Glomerular visceral epithelial cell (primary cell): ENCODE data around the gene SOX11.
"Not testable (repeated sequence)": the region's sequence is repeated elsewhere in the genome, so short reads cannot be mapped to it uniquely, and the experiment has no call there.

Experiments
- DNase-seq: peaks from one replicate; pipeline ENCODE4 v3.0.0-alpha.2; 2016; ENCODE audit errors: extremely low spot score

Gene SOX11

DNA sequence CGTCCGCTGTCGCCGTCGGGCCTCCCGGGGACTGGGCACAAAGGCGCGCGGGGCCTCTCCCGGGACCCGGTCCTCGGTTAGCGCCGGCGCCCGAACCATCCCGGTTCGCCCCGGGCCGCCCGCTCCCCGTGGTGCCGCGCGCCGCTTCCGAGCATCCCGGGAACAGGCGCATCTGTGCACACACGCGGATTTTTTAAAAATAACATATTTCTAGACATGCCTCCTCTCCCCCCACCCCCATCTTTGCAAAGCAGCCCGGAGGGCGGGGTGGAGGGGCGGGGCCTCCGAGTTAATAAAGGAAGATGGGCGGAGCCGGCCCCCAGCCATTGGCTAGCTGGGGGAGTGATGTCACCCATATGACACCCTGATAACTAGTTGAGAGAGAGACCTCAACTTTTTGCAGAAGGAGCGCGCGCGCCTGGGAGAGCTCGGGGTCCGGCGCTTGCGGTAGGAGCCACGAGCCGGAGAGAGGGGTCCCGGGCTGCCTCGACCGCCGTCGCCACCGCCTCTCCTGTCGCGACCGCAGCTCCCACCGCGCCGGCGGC, at the start of gene SOX11:
Gene SOX11, plus strand, starts transcription at position 400 of the 545 bp plus-strand sequence. CDS start 338 bp downstream, outside the sequence.
- DNase-seq = no peak

DNA sequence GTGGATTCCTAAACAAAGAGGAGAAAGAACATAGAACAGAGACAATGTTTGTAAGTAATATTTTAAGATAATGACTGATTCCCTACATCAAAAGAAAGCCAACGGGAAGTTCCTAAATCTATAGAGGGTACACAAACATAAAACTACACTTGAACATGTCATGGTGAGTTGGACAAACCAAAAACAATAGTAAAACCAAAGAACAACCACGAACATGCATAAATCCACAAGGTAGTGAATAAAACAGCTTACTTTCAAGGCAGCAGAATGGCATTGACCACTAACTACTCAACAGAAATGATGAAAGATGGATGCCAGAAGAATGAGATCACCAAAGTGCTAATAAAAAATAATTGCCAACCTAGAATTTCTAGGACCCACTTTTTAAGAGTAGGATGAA, 39.5 kb upstream of the SOX11 start:
- not testable (repeated sequence) for DNase-seq

DNA sequence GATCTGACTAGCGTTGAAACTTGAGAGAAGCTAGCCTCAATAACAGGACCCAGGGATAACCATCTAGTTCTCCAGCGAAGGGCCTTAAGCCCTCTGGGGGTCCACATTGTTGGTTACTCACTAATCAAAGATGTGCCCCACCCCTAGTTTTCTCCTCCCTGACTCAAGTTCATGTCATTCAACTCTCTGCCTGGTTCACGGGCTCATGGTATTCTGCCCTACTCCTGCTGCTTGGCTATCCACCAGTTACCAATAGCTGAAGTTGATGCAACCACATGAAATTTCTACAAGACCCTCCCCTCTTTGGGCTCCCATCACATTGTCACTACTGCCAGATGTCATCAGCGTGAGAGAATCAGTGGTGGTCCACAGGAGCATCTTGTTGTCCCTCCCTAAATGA, 38.4 kb upstream of the SOX11 start:
- not testable (repeated sequence) for DNase-seq

DNA sequence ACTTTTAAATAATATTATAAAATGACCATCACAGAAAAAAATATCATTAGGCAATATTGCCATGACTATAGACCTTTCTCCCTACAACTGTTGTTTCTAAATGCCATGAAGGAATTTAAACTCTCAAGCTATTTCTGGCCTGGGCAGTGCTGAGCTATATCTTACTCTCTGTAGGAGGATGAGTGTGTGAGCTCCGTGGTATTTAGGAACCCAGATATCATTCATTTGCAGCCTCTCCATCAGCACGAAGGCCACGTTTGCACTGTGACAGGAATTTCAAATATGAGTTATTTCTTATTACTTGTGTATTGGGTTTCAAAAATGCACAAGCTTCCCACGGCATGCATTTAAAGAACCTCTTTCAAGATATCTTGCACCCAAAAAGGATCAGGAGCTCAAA, 35.0 kb upstream of the SOX11 start:
- no peak for DNase-seq

DNA sequence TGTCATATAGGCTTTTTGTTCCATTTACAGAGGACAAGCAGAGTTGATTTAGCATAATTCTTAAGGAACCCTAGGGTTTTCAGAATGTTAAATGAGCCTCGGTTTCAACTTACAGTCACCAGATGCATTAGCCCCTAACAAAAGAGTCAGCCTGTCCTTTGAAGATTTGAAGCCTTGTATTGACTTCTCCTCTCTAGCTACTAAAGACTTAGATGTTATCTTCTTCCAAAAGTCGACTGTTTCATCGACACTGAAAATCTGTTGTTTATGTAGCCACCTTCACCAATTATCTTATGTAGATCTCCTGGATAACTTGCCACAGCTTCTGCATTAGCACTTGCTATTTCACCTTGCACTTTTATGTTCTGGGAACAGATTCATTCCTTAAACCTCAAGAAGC, 31.6 kb upstream of the SOX11 start:
- no peak for DNase-seq

DNA sequence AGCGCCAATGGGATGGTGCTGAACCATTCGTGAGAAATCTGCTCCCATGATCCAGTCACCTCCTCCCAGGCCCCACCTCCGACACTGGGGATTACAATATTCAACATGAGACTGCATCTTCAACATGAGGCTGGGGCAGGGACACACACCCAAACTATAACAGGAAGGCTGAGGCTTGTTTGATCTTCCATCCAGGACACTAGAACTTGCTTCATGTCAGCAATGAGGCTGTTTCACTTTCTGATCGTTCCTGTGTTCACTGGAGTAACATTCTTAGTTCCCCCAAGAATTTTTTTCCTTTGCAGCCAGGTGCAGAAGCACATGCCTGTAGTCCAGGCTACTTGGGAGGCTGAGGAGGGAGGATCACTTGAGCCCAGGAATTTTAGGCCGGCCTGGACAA, 30.8 kb upstream of the SOX11 start:
- no peak for DNase-seq

DNA sequence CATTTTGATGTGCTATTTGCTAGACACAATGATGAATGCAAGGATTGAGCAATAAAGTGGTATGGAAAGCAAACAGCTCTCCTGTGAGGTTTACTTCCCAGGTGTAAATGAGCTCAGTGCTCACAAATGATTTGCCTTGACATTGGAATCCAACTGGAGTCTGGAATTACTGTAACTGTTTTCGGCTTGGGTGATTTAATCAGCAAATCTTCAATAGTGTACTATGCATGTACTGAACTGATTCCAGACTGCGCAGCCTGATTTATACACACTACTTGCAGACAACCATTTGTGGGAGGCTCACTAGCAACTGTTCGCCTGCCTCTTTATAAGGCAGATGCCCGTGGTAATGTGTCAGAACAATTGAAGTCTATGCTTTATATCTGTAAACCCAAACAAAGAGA, 27.9 kb upstream of the SOX11 start:
- DNase-seq = no peak

DNA sequence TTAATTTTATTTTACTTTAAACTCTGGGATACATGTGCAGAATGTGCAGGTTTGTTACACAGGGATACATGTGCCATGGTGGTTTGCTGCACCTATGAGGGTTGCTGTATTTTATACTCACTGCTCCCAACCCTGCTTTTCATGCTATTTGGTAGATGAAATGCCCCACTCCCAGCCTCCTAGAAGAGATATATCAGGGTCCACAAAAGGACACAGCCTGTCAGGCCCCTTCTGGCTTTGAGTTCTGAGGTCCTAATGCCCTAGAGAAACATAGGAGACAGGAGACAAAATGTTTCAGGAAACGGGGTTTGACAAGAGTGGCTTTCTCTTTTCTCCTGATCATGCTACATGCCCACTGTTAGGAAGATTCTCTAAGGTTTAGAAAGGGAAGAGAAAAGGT, 27.1 kb upstream of the SOX11 start:
- no peak for DNase-seq

DNA sequence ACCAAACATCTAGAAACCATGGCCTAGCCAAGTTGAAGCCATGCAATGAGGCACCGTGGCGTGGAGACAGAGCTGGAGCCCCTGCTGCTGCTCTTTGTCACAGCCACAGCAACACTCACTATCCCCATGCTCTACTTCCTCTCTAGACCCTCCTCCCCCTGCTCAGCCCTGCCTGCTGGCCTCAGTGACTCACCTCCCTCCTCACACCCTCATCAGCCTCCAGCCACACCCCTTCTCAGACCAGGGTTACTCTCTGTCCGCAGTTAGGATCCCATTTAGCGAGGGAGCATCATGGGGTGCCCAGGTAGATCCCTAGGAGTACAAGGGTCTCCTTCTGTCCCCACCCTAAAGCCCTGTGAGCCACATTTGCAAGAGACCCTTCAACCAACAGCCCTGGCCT, 25.4 kb upstream of the SOX11 start:
- DNase-seq = no peak

DNA sequence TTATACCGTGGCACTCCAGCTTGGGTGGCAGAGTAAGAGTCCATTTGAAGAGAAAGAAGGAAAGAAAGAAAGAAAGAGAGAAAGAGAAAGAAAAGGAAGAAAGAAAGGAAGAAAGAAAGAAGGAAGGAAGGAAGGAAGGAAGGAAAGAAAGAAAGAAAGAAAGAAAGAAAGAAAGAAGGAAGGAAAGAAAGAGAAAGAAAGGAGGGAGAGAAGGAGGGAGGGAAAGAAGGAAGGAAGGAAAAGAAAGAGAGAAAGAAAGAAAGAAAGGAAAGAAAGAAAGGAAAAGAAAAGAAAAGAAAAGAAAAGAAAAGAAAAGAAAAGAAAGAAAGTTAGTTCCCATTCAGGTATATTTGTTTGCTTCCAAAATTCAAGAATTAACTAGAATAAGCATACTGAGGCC, 24.5 kb upstream of the SOX11 start:
- DNase-seq = not testable (repeated sequence)

DNA sequence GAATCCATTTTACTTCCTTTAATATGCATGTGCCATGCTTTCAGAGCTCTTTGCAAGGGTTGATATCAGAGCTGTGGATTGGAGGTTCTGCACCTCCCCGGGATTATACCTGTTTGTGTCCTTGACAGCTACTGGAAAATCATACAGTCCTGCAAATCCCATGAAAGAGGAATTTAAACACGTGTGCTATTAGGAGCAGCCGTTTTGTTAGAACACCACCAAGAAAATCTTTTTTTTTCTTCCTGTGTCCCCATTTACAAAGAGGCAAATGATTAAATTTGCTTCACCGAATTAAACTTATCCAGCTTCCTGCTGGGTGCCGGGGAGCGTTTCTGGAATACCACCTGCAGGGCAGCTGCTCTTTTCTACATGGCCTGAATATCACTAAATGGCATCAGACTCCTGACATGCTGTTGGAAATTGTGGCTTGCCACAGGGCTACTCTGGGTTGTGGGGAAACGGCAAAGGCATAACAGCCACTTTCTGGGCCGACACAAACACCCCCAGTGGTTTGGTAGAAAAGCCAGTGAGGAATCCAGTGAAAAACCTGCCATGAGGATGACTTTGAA, 23.4 kb upstream of the SOX11 start:
- no peak for DNase-seq

DNA sequence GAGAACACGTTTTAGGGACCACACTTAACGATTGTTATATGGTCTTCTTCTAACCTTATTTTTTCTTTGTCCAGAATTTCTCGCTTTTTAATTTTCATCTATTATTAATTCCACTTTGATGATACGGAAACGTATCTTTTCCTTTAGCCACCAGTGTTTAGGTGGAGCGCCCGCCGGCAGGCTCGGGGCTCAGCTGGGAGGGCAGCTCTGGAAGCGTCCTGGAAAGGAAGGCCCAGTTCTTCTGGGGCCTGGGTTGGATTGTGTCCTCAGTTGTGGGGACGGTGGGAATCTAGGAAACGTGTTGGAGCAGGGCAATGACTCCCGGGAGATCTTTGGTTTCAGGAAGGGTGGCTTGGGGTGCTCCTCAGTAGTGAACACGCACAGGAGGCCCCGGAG, 19.4 kb upstream of the SOX11 start:
- no peak for DNase-seq

DNA sequence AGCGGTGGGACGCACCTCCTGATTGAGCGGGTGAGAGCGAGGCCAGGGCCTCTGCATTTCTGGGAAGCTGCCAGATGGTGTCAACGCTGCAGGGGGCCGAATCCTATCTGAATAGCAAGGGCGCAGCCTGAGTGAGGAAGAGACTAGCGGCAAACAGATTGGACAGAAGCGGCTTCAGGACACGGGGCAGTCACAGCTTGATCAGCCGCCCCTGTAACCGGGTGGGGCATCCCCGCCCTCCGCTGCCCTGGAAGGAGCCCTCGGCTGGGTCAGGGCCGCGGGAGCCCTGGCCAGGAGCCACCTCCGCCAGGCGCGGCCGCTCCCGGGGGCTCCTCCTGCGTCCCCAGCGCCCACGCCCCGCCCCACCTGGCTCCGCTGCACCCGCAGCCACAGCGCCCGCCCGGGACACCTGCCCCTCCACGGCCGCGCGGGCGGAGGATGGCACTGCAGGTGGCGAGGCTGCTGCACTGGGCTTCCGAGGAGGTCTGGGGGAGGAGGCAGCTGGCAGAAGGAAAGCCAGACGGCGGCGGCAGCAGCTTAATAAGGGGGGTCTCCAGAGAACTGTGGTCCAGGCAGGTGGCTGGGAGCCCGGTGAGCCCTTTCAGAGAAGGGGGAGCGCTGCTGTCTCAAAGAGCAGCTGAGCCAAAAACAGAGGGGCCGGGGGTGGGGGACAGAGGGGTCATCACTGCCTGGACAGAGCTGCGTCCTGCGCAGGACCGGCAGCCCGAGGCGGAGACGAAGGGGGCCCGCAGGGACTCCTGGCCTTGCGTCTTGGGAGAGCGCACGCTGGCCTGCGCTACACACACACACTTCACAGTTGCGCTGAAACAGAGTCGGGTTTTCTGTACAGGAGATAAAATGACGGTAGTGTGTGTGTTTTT, 18.8 kb upstream of the SOX11 start:
- DNase-seq = no peak

DNA sequence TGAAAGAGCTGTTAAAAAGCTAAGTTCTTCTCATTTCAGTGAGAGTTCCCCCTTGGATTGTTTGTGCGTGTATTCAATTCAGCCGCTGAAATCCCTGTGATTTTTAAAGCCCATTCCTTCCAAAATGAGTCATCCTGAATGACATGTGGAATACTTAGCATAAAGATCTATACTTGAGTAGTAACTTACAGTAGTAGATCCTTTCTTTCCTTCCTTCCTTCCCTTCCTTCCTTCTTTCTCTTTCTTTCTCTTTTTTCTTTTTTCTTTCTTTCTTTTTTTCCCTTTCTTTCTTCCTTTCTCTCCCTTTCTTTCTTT, 18.2 kb upstream of the SOX11 start:
- DNase-seq = no peak

DNA sequence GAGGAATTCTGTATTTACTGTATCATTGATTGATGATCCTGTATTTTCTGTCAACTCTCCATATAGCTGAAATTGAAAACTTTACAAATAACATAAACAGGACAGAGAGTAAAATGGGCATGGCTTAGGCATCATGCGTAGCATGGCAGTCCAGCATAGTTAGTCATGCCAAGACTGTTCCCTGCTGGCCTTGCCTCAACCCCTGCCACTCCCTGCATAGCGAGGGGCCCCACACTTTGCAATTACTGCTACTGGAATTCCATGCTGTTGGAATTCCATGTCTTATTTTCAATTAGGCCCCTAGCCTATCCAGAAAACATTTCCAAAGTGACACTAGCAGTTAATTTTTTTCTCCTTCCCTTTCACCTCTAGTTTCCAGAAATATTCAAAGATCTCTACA, 15.1 kb upstream of the SOX11 start:
- no peak for DNase-seq

DNA sequence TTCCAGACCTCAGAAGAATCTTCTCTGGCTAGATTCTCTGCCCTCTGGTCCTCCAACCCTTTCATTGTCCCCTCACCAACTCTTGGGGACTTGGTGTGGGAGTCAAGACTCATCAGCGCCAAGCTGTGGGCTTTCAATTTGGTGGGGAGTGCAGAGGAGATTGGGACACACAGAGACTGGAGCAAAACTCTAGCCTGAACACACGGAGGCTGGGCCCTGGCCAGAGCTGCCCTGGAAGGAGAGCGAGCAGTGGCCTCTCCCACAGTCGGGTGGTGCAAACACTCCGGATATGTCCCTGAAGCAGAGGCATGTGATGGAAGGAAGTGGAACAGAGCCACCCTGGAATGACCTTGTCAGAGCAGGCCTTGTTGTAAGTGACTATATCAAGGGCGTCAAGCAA, 8.7 kb upstream of the SOX11 start:
- DNase-seq = no peak

DNA sequence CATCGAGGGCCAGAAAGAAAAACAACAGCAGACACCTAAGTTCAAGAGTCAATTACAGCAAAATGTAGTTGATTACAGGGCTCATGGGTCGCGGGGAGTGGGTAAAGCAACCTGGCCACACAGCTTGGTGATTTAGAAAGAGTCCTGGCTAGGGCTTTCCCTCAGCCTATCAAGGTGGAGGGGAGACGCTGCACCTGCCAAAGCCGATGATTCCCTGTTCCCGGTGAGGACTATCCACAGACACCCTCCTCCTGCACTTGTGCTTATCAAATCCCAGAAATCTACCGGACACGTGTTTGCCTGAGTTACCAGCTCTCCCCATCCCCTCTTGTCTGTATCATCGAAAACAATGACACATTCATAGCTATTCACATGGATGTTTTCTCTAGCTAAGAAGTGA, 7.0 kb upstream of the SOX11 start:
- no peak for DNase-seq

DNA sequence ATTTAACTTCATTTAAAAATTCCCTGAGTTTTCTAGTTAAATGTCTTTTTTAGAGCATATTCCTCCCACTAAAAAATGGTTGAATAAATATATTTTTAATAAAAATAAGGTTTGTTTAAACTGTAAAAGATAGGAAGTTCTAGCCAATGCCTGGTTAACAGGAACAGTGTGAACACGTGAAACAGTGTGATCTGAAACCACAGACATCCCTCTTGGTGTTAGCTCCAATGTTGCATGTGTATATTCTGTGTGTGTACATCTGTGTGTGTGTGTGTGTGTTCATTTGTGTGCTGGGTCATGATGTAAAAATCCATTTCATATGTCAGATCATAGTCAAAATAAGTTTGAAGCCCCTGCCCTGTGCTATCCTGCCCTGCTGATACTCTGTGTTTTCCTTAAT, 6.1 kb upstream of the SOX11 start:
- DNase-seq = no peak

DNA sequence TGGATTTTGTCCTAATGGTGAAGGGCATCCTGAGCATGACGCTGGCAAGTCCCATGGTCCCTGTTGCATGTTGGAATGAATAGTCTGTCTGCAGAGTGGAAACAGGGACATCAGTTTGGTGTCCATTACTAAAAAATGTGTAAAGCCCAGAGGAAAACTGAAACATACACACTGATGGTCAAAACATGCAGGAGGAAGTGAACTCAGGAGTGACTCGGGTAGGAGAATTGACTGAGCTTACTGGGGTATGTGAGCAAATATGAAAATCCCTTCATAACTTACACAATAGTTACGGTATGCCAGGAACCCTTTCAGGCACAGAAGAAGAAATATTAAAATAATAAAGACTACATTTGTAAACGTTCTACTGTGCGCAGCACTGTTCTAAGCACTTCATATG, 5.6 kb upstream of the SOX11 start:
- no peak for DNase-seq

DNA sequence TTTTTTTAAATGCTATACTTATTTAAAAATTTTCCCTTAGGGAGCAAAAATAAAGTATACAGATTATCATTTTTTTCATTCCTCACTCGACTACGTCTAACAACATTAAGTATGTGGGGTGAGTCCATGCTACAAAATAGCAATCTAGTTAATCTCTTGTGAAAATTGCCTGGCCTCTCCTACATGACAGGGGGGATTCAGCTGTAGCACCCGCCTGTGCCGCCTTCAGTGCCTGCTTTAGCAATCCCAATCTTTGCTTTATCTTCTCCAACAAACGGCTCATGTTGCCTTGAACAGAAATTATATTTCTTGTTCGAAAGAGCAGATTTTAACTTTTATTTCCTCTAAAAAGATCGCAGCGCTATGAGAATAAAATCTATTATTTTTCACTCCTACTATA, 2.4 kb upstream of the SOX11 start:
- no peak for DNase-seq

DNA sequence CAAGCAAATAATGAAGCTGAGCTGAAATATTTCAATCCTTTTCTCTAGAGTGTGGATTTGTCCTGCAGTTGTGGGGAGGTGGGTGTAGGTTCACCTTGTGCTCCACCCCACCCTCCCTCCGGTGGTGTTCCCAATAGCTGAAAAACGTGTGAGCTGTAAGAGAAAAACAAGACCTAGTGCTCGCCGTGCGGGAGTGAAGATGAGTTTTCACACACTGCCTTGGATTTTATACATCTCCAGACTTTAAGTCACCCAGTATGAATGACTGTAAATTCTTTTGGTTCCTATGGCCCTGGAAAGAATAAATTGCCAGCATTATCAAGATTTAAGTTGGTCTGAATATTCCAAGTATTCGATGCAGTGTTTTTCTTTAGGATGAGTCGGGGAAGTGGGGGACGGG, 1.9 kb upstream of the SOX11 start:
- no peak for DNase-seq

DNA sequence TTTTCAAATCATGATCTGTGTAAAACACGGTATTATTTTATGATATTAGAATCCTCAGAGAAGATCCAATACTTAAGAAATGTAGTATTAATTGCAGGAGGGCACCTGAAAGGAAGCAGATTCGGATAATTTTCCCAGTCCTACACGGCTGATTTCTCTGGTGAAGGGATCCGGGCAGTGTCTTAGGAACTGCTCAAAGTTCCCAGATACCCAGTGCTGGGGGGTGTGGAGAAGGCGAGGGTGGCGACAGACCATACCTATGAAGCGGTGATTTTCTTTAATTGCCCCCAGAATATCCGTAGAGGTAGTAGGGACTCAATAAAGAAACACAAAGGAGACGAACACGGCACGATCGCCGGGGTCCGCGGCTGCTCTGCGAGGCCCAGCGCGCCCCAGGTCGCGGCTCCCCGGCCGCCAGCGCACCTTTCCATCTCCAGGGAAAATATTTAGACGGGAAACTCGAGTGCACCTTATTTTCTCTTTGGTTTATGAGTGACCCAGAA, 1.4 kb upstream of the SOX11 start:
- no peak for DNase-seq

DNA sequence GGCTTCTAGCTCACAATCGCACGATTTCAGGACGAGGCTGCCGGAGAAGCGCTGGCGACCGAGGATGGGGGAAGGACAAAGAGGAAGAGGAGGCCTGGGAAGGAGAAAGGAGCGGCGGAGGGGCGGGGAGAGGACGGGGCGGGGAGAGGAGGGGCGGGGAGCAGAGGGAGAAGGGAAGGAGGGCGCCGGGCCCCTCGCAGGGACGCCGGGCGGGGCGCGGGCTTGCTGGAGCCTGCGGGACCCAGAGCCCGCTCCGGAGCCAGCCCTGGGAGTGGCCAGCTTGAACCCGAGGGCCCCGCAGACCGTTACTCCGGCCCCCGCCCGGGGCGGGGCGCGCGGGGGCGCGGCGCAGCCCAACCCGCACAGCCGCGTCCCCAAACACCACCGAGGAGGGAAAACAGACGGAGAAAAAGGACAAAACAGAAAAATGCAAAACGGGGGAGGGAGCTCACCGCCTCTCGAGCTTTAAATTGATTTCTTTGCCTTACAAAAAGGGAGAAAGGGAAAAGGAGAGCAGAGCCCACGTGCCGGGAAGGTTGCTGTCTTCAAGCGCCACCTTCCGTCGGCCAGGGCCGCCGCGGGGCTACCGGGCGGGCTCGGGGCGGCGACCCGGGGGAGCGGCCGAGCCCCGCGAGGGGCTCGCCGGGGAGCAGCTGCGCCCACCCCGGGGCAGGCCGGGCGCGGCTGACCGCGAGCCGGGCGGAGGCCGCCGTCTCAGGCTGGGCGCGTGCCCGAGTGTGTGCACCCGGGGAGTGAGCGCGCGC, 781 bp upstream of the SOX11 start:
- DNase-seq = no peak
